Iris pigment epithelial cell (primary cell): ENCODE data around the gene IFITM2.
"Not testable (repeated sequence)": the region's sequence is repeated elsewhere in the genome, so short reads cannot be mapped to it uniquely, and the experiment has no call there.

Source experiments
- DNase-seq: peaks from one replicate; pipeline ENCODE4 v3.0.0-alpha.2; 2011; ENCODE audit warnings: low read depth

Gene IFITM2

DNA sequence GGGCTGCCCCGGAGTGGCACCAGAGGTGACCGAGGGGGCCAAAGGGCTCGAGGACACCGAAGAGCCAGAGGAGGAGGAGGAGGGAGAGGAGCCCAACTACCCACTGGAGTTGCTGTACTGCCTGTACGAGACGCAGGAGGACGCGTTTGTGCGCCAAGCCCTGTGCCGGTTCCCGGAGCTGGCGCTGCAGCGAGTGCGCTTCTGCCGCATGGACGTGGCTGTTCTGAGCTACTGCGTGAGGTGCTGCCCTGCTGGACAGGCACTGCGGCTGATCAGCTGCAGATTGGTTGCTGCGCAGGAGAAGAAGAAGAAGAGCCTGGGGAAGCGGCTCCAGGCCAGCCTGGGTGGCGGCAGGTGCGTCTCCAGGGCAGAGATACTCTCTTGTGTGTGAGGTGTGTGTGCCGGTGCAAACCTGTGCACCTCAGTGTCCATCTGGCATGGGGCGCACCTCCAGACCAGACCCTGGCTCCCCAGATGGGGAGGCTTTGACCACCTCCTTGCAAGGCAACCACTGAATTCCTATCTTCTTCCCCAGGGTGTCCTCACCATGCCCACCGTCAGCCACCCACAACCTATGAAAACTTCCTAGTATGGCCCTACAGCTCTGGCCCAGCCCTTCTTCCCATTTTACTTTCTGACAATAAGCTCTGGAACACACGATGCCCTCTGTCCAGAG lies 26.0 kb upstream of the IFITM2 start:
- no peak for DNase-seq

DNA sequence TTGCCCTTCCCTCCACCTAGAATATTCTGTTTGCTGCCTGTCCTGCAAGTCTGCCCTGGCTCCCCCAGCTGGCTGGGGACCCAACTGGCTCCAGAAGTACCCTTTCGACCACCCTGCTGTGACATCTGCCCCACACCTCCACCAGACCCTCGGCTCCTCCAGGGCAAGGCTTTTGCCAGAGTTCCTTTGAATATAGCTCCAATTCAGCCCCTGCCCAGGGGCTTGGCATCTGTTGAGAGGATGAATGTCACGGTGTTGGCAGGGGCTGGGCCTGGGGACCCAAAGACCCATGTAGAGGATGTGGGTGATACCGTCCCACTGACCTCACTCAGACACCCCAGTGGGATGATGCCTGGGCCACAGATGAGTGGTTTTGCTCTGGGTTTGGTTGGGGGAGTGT lies 25.4 kb upstream of the IFITM2 start:
- no peak for DNase-seq

DNA sequence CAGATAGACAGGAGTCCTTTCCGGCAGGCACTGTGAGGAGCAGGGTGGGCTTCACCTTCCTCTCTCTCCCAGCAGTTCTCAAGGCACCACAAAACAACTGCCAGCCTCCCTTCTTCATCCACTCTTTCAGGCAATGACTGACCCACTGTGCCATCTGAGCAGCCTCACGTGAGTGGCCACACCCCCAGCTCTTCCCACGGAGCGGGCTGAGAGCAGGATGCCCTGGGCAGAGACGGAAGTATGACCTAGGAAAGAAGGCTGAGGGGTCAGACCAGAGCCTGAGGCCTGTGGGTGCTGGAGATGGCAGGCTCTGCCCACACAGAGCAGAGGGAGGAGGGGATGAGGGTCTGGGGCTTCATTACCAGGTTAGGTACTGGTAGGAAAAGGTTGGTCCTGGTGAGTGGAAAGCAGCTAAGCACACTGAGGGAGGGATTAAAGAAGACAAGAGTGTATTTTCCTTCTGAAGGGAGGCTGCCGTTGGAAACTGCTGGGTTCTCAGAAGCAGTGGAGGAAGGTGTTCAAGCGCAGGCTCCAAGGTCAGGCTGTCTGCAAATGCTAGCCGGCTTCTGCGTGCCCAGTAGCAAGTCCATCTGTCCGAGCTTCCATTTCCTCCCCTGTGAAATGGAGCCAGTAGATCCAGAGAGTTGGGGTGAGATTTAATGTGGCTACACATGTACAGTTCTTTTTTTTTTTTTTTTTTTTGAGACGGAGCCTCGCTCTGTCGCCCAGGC lies 24.8 kb upstream of the IFITM2 start:
- DNase-seq = no peak

DNA sequence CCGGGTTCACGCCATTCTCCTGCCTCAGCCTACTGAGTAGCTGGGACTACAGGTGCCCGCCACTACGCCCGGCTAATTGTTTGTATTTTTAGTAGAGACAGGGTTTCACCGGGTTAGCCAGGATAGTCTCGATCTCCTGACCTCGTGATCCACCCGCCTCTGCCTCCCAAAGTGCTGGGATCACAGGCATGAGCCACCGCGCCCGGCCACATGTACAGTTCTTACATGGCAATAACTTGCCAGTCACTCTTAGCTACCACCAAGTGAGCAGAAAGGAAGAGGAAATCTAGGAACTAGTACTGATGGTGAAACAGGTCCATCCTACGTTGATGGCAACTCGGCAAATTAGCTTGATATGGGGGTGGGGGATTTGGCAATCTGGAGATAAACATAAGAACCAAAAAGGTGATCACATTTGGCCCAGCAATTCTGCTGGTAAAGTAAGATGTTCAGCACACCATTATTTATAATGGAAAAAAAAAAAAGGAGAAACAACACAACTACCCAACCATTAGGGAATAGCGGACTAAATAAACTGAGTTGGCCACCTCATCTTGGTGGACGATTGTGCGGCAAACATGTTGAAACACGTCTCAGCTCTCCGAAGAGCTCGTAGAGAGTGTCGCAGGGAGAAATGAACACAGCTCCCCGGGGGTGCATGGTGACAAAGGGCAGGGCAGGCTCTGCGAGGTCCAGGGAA lies 24.1 kb upstream of the IFITM2 start:
- no peak for DNase-seq

DNA sequence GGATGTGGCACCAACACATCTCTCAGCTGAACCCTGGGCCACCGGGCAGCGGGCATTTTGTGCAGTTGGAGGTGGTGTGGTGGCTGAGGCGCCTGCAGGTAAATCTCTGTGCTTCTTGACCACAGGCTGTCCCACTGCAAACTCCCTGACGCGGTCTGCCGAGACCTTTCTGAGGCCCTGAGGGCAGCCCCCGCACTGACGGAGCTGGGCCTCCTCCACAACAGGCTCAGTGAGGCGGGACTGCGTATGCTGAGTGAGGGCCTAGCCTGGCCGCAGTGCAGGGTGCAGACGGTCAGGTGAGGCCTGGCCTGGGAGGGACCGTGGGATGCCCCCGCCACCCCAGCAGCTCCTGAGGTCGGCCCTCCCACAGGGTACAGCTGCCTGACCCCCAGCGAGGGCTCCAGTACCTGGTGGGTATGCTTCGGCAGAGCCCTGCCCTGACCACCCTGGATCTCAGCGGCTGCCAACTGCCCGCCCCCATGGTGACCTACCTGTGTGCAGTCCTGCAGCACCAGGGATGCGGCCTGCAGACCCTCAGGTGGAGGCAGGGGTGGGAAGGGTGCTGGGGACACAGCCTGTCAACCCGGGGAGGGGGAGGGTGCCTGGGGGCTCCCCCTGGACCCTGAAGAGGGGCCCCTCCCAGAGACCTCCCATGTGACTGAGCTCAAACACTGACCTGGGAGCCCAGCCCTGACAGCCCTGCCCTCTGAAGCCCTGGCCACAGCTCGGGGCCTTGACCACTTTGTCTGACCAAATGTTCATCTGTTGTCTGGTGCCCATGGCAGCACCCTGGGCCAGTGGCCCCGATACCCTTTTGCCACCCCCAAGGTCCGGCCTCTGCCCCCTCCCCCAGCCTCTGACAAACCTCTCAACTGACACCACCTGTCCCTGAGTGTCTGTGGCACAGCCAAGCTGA lies 23.3 kb upstream of the IFITM2 start:
- DNase-seq = no peak

DNA sequence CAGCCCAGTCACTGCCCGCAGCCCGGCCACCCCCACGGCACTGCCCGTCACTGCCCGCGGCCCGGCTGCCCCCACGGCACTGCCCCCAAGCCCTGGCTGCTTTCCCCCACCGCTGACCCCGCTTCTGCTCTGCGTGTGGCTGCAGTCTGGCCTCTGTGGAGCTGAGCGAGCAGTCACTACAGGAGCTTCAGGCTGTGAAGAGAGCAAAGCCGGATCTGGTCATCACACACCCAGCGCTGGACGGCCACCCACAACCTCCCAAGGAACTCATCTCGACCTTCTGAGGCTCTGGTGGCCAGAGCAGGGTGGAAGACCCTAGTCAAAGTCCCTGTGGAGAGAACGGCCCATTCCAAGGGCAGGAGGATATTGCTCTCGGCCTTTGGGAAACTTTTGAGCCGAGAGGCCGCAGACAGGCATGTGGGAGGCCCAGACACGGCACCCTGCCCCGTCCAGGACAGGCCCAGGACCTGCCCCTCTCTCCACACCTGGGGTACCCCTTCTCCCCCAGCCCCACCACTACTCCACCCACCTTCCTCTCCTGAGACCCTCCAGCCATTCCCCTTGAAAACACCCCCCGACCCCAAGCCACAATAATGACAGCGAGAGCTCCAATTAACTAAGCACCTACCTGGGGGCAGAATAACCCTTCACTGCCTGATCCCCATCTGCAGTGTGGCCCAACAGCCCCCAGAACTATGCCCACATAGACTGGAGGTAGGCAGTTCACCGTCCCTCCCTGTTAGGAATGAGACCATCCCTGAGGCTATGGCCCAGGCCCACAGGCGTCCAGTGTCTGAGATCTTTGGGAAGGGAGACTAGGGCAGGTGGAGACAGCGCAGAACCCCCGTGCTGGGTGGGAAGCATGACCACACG lies 22.4 kb upstream of the IFITM2 start:
- no peak for DNase-seq

DNA sequence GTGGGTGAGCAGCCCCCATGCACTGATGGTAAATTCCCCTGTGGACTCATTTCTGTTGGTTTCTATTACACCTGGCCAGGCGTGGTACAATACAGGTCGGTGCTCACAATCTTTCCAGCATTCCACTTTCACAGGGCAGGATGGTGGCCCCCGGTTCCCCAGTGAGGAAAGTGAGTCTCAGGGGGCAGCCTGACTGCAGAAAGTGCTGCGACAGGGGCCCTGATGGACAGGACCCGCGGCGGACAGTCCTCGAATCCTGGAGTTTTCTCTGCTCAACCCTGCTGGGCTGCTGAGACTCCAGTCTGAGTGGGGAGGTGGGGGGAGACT lies 21.8 kb upstream of the IFITM2 start:
- no peak for DNase-seq

DNA sequence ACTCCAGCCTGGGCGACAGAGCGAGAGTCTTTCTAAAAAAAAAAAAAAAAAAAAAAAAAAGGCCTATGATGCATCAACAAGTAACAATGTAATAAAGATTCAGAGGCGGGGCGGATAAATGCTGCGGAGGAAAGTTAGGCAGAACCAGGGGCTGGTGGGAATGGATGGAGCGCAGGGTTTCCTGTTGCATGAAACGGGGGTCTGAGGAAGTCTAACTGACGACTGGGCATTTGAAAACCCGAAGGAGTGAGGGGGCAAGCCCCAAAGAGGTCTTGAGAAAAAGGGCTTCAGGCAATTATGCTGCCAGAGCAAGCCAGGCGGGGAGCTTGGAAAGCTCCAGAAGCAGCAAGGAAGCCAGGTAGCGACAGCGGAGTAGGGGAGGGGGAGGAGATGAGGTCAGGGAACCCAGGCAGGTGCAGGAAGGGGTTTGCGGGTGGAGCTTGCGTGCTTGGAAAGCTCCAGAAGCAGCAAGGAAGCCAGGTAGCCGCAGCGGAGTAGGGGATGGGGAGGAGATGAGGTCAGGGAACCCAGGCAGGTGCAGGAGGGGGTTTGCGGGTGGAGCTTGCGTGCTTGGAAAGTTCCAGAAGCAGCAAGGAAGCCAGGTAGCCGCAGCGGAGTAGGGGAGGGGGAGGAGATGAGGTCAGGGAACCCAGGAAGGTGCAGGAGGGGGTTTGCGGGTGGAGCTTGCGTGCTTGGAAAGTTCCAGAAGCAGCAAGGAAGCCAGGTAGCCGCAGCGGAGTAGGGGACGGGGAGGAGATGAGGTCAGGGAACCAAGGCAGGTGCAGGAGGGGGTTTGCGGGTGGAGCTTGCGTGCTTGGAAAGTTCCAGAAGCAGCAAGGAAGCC lies 20.4 kb upstream of the IFITM2 start:
- DNase-seq = not testable (repeated sequence)

DNA sequence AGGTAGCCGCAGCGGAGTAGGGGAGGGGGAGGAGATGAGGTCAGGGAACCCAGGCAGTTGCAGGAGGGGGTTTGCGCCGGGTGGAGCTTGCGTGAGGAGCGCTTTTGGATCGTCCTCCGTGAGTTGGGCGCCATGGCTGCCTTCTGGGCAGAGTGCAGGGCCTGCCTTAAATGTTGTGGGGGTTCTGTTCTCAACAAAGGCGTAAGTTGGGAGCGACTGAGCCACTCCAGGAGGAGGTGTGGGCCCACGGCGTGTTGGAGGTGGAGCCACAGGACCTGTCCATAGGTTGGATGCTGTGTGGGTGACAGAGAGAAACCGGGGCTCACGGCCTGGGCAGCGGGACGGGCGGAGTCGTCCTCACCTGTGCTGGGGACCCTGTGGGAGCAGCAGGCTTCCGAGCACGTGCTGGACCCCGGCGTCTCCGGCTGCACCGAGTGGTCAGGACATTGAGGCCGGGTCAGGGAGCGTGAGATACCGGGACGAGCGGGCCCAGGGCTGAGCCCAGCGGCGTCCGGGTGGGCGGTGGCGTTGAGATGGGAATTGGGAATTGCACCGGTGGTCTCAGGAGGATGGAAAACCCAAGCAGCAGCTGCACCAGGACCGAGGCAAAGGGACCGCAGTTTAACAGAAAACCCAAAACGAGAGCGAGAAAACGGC lies 19.7 kb upstream of the IFITM2 start:
- no peak for DNase-seq

DNA sequence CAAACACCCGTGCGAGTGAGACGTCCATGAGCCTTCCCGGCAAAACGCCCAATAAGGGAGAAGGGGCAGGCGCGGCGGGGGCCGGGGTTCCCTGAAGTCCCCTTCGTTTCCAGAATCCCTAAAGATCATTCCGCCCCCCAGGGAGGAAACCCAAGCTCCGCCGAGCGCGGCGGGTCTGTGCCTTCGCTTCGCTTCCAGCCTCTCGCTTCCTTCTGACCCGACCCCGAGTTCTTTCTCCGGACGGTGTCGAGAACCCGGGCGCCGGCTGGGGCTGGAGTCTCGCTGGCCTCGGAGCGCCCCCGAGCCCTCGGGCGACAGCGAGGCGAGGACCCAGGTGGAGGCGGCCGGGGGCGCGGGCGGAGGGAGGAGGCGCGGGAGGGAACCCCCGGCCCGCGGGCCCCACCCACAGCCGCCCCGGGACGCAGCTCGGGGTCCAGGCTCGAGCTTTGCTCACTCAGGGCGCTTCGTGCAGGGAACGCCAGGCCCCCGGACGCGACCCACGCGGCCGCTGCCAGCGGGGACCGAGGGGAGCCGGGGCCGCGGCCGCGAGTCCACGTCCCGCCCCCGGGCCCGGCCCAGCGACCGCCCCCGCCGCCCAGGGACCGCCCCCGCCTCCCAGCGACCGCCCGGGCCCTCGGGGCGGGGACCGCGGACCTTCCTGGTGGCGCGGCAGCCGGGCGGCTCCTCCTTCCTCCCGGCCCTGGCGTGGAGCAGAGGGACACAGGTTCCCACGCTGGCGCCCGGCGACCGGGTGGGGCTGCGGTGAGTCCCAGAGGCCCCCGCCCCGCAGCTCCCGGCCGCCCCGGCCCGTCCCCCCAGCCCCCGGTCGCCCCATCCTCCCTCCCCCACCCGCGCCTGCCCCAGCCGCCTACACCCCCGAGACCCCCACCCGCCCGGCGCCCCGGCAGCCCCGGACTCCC lies 18.9 kb upstream of the IFITM2 start, which contains the start of gene PGGHG:
Gene PGGHG (plus strand): TSS at position 649 of the 920 bp plus-strand sequence. CDS start 691 bp downstream, outside the sequence.
- no peak for DNase-seq

DNA sequence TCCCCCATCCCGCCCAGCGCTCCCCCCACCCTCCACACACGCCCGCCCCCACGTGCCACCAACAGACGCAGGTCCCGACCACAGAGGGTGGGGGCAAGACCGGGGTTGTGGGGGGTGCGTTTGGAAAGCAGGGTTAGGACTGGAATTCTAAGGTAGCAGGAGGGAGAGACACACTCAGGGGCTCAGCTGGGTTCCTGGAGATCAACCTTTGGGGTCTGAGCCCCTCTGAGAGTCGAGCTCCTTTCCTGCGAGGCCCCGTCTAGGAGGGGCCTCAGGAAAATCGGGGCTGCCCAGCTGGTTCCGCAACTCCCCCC lies 18.3 kb upstream of the IFITM2 start:
- DNase-seq = no peak

DNA sequence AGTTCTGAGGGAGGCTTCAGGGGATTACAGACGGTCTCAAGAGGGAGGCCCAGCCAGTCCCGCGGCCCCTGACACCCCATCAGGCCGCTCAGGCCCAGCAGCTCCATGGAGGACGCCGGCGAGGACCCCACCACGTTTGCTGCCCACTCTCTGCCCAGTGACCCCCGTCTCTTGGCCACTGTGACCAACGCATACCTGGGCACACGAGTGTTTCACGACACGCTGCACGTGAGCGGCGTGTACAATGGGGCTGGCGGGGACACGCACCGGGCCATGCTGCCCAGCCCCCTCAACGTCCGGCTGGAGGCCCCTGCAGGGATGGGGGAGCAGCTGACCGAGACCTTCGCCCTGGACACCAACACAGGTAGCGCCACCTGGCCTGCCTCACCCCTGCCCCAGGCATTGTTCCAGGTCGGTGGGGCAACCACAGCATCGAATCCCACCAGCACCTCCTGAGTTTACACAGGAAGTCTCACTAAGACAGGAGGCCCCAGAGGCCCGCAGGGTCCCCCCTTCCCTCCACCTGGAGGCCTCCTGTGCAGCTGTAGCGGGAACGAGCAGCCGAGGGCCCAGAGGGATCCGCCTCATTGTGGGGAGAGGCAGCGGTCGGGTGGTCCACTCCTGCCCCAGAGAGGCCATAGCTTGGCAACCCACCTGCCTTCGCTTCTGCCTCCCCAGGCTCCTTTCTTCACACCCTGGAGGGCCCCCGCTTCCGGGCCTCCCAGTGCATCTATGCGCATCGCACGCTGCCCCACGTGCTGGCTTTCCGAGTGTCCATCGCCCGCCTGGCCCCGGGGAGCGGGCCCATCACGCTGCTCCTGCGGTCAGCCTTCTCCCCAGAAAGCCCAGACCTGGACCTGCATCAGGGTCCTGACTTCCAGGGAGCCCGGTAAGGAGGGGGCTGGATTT lies 17.6 kb upstream of the IFITM2 start:
- DNase-seq = no peak

DNA sequence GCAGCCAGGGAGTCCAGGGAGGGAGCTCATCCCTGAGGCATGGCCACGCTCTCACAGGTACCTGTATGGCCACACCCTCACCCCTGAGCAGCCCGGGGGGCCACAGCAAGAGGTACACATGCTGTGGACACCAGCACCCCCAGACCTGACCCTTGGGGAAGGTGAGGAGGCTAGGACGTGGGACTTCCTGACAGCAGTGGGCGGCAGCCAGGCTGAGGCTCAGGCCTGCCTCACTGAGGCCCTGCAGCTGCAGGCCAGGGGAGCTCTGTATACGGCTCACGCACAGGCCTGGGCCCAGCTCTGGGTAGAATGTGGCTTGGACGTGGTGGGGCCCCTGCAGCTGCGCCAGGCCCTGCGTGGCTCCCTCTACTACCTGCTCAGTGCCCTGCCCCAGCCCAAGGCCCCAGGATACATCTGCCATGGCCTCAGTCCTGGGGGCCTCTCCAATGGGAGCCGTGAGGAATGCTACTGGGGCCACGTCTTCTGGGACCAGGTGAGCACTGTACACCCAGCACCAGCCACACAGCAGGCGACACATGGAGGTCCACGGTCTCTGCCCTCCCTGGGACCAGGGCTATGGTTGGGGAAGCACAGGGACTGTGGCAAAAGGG lies 16.9 kb upstream of the IFITM2 start:
- no peak for DNase-seq

DNA sequence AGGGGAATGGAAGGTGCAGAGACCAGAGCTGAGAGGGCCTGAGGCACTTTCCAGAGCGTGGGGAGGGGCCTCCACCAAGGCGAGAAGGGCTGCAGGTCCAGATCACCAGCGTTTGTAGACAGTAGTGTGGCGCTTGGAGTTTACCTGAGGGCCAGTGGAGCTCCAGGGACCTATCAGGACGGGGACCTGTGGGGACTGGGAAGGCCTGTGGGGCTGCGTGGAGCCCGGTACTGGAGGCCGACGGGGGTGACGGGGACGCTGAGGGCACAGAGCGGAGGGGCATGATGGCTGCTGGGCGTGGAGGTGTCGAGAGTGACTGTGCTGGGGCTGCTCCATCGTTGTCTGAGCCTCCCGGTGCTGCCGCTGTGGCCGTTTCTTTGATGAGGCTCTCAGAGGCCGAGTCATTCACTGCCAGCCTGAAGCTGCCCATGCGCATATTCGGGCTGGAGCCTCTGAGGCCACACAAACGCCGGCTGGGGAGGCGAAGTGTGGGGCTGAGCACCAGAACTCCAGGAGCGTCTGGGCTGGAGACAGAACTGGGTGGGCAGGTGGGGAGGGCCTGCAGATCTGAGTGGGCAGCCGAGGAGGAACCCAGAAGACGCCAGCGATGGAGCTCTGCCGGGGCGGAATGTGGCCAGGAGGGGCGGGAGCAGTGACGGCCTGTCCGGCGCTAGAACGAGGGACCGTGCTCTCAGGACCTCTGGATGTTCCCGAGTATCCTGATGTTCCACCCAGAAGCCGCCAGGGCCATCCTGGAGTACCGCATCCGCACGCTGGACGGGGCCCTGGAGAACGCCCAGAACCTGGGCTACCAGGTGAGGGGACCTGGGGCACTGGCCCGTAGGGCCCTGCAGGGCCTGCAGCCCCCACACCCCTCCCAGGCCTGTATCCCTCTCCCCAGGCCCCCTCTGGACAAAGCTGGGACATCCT lies 16.1 kb upstream of the IFITM2 start:
- DNase-seq = no peak

DNA sequence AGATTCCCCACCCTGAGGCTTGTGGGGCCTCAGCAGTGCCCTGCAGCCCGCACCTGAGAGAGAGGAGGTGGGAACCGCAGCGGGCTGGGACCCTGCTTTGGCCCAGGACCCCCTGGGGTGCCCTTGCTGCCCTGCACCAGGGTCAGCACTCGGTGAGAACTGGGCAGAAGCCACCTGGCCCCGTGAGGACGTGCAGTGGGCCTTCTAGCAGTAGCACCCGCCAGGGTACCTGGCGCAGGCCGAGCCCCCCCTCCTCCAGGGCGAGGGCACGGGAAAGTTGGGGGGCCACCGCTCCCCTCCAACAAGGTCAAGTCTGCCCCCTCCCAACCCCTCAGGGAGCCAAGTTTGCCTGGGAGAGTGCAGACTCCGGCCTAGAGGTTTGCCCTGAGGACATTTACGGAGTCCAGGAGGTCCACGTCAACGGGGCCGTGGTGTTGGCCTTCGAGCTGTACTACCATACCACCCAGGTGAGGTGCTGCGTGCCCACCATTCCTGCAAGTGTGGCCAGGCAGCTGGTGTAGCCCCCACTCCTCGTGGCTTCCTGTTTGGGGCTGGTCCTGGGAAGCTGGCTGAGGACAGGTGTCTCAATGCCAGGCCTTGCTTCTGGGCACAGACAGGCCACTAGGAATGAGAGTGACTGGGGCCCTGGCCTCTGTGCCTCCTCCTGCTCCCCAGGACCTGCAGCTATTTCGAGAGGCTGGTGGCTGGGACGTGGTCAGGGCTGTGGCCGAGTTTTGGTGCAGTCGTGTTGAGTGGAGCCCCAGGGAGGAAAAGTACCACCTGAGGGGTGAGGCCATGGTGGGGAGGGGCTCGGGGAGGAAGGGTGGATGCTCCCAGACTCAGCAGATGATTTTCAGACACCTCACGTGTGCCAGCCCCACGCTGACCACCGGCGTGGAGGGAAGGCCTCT lies 15.2 kb upstream of the IFITM2 start:
- no peak for DNase-seq
